ENCODE results near the gene KNTC1. TPM values are rescaled to one million over a fixed set of nuclear protein-coding genes. Genes with fewer than 3 reads are reported as not detected.
"Not testable (repeated sequence)": the region's sequence is repeated elsewhere in the genome, so short reads cannot be mapped to it uniquely, and the experiment has no call there.

Gene KNTC1
- total RNA-seq, 1 experiment from 2014 or later: 67.7 TPM

DNA sequence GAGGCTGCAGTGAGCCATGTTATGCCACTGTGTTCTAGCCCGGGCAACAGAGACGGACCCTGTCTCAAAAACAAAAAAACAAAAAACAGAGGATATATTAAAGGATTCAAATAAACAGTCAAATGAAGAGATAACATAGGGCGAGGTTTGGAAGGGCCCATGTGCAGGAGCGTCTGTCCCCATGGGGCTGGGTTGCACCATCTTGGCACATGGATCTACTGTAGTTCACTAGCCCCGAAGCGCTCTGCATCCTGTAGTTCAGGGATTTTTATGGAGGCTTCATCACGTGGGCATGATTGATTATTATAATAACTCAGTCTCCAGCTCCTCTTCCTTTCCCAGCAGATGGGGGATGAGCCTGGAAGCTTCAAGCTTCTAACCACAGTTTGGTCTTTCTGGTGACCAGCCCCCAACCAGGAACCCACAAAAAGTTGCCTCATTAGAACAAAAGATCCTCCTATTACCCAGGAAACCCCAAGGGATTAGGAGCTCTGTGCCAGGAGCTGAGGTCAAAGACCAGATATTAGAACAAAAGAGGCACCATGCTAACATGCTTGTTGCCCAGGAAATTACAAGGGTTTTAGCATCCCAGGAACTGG is 116.3 kb downstream of the KNTC1 start:
- Histone ChIP-seq H4K20me1 (ENCODE audit: insufficient read depth) (no peaks in the 10 kb centered on the region), H3K27me3 (ENCODE audit: insufficient read depth, low read depth) (no peaks in the 10 kb centered on the region), H3K9me3 (ENCODE audit: insufficient read depth, low read depth) (no peaks in the 10 kb centered on the region), H3K4me1 (replicated peaks; ENCODE audit: insufficient read depth) (no peaks in the 10 kb centered on the region), H3K4me3 (no peak overlapping the region), H3K79me2 (ENCODE audit: low read depth) (no peaks in the 10 kb centered on the region), H2AFZ (no peak overlapping the region), H3K36me3 (ENCODE audit: low read depth) (no peaks in the 10 kb centered on the region), H3K4me2 (no peak overlapping the region), H3K9me2 (ENCODE audit: insufficient read depth) (no peaks in the 10 kb centered on the region), H3F3A (ENCODE audit: insufficient read depth, low read depth) (peaks cover 7% of the 10 kb centered on the region; the same call in 1 of the 2 replicates), H3K27ac (no peak overlapping the region)
- intact Hi-C loops (cut with micrococcal nuclease; ENCODE audit: unreplicated experiment): no loop called here
- TF ChIP-seq EZH2 (IDR thresholded peaks at IDR 0.05; ENCODE audit: low read depth): no peak
- TF ChIP-seq, protein P1, sequence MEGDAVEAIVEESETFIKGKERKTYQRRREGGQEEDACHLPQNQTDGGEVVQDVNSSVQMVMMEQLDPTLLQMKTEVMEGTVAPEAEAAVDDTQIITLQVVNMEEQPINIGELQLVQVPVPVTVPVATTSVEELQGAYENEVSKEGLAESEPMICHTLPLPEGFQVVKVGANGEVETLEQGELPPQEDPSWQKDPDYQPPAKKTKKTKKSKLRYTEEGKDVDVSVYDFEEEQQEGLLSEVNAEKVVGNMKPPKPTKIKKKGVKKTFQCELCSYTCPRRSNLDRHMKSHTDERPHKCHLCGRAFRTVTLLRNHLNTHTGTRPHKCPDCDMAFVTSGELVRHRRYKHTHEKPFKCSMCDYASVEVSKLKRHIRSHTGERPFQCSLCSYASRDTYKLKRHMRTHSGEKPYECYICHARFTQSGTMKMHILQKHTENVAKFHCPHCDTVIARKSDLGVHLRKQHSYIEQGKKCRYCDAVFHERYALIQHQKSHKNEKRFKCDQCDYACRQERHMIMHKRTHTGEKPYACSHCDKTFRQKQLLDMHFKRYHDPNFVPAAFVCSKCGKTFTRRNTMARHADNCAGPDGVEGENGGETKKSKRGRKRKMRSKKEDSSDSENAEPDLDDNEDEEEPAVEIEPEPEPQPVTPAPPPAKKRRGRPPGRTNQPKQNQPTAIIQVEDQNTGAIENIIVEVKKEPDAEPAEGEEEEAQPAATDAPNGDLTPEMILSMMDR (conservative IDR thresholded peaks at IDR 0.05): no peak
- ChIA-PET POLR2A (ENCODE audit: unreplicated experiment) (no interaction called here), CTCF (no interaction called here)
- no peak for DNase-seq
- BruUV-seq (replicated peaks): no TSS peak

DNA sequence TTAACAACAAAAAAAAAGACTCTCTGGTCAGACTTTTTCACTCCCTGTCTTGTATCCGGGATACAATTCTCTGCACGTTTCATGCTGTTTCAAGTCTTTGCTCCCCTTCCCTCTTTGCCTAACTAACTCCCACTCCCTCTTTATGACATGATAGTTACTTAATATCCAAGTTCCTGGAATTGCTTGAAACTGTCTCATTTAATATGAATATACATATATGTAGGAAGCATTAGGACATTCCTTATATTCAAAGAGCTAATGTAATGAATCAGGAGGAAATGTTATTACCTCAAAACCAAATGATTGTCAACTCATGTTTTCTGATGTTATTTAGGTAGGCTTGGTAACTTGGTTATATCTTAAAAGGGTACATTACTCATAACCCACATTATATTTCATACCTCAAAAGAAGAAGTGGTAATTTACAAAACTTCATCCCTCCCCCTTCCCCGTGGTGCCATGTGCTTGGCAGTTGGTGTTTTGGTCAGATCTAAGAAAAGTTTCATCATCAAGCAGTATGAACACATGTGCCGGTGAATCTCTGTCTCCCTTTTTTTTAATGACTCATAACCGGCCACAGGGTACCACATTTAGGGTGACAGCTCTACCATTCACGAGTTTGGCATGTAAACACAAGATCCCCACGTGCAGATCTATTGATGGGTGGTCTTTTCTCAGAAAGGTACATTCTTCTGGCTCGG is 119.6 kb downstream of the KNTC1 start:
- intact Hi-C loops (cut with micrococcal nuclease; ENCODE audit: unreplicated experiment): no loop called here
- no peak for DNase-seq
- BruUV-seq (replicated peaks): no TSS peak
- Histone ChIP-seq H3K9me3 (ENCODE audit: insufficient read depth, low read depth) (no peaks in the 10 kb centered on the region), H3K4me2 (no peak overlapping the region), H3K36me3 (ENCODE audit: low read depth) (no peaks in the 10 kb centered on the region), H3K27me3 (ENCODE audit: insufficient read depth, low read depth) (no peaks in the 10 kb centered on the region), H3K27ac (no peak overlapping the region), H3K79me2 (ENCODE audit: low read depth) (no peaks in the 10 kb centered on the region), H2AFZ (no peak overlapping the region), H4K20me1 (ENCODE audit: insufficient read depth) (no peaks in the 10 kb centered on the region), H3K4me3 (no peak overlapping the region), H3K9me2 (ENCODE audit: insufficient read depth) (no peaks in the 10 kb centered on the region), H3F3A (ENCODE audit: insufficient read depth, low read depth) (peaks cover 5% of the 10 kb centered on the region; the same call in 1 of the 2 replicates), H3K4me1 (replicated peaks; ENCODE audit: insufficient read depth) (no peaks in the 10 kb centered on the region)
- ChIA-PET CTCF (no interaction called here), POLR2A (ENCODE audit: unreplicated experiment) (no interaction called here)
- no peak for TF ChIP-seq EZH2 (IDR thresholded peaks at IDR 0.05; ENCODE audit: low read depth)
- TF ChIP-seq, protein P1 (conservative IDR thresholded peaks at IDR 0.05): no peak

DNA sequence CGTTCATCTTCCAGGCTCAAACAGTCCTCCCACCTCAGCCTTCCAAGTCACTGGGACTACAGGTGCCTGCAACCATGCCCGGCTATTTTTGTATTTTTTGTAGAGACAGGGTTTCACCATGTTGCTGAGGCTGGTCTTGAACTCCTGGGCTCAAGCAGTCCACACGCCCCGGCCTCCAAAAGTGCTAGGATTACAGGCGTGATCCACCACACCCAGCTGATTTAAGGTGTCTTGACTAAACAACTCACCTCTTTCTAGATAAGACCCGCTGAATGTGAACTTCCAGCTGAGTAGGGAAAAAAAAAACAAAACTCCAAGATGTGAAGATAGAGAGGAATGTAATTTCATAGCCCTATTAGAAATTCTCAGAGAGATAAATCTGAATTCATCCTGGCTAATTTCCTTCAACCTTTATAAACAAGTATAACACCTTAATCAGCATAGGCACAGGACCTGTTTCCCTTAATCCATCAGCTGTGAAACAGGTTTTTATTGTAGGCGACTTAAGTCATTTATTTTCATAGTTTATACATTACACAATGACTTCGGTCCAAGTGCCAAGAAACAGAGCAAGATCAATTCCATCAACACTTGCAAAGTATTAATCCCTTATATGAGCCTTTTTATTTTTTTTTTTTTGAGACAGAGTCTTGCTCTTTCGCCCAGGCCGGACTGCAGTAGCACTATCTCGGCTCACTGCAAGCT is 124.6 kb downstream of the KNTC1 start:
- intact Hi-C loops (cut with micrococcal nuclease; ENCODE audit: unreplicated experiment): no loop called here
- ChIA-PET CTCF (no interaction called here), POLR2A (ENCODE audit: unreplicated experiment) (no interaction called here)
- Histone ChIP-seq H3F3A (ENCODE audit: insufficient read depth, low read depth) (peaks cover 8% of the 10 kb centered on the region), H3K36me3 (ENCODE audit: low read depth) (no peaks in the 10 kb centered on the region), H3K27ac (peak overlapping the region; percentile 31; the same call in 1 of the 2 replicates), H3K27me3 (ENCODE audit: insufficient read depth, low read depth) (no peaks in the 10 kb centered on the region), H3K9me2 (ENCODE audit: insufficient read depth) (no peaks in the 10 kb centered on the region), H3K4me1 (replicated peaks; ENCODE audit: insufficient read depth) (no peaks in the 10 kb centered on the region), H3K4me2 (no peak overlapping the region), H3K79me2 (ENCODE audit: low read depth) (no peaks in the 10 kb centered on the region), H3K9me3 (ENCODE audit: insufficient read depth, low read depth) (no peaks in the 10 kb centered on the region), H3K4me3 (no peak overlapping the region), H4K20me1 (ENCODE audit: insufficient read depth) (no peaks in the 10 kb centered on the region), H2AFZ (no peak overlapping the region)
- BruUV-seq (replicated peaks): no TSS peak
- TF ChIP-seq, protein P1 (conservative IDR thresholded peaks at IDR 0.05): no peak
- no peak for TF ChIP-seq EZH2 (IDR thresholded peaks at IDR 0.05; ENCODE audit: low read depth)
- peak in 1 of 2 experiments; percentile 78 for DNase-seq

DNA sequence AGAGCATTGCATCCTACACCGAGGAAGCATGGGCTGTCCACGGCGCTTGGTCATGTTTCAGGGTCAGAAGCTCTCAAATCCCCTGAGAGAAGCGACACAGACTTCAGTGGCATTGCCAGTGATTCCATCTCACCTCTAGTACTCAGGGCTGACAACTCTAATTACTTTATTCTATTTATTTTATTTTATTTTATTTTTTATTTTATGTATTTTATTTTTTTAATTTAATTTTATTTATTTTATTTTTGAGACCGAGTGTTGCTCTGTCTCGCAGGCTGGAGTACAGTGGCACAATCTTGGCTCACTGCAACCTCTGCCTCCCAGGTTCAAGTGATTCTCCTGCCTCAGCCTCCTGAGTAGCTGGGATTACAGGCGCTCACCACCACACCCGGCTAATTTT is 126.2 kb downstream of the KNTC1 start:
- H3K79me2 ChIP-seq (ENCODE audit: low read depth); DNase-seq; H4K20me1 ChIP-seq (ENCODE audit: insufficient read depth); H3K27ac ChIP-seq; H3K4me2 ChIP-seq; BruUV-seq (replicated peaks); H3K4me1 ChIP-seq (replicated peaks; ENCODE audit: insufficient read depth); H3F3A ChIP-seq (ENCODE audit: insufficient read depth, low read depth); intact Hi-C loops (cut with micrococcal nuclease; ENCODE audit: unreplicated experiment); POLR2A ChIA-PET (ENCODE audit: unreplicated experiment); H3K27me3 ChIP-seq (ENCODE audit: insufficient read depth, low read depth); H2AFZ ChIP-seq; H3K9me3 ChIP-seq (ENCODE audit: insufficient read depth, low read depth); H3K4me3 ChIP-seq; H3K9me2 ChIP-seq (ENCODE audit: insufficient read depth); H3K36me3 ChIP-seq (ENCODE audit: low read depth); CTCF ChIA-PET: not testable (repeated sequence)
